Measurements from ENCODE around the gene CR1.

DNA sequence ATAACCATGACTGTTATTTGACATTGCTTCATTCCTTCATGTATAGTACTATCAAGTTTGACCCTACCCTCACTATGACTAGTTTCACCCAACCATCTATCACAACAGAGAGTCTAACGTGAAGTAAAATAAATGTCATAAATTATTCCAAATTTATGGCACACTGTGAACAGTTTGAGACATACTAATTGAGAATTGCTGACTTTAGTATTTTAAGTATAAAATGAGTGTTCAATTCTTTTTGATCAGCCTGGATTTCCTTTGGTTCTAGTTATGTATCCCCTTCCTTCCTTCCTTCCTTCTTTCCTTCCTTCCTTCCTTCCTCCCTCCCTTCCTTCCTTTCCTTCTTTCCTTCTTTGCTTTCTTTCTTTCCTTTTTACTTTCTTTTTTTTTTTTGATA, 14.5 kb downstream of the CR1 start:
- TF ChIP-seq, protein P1, sequence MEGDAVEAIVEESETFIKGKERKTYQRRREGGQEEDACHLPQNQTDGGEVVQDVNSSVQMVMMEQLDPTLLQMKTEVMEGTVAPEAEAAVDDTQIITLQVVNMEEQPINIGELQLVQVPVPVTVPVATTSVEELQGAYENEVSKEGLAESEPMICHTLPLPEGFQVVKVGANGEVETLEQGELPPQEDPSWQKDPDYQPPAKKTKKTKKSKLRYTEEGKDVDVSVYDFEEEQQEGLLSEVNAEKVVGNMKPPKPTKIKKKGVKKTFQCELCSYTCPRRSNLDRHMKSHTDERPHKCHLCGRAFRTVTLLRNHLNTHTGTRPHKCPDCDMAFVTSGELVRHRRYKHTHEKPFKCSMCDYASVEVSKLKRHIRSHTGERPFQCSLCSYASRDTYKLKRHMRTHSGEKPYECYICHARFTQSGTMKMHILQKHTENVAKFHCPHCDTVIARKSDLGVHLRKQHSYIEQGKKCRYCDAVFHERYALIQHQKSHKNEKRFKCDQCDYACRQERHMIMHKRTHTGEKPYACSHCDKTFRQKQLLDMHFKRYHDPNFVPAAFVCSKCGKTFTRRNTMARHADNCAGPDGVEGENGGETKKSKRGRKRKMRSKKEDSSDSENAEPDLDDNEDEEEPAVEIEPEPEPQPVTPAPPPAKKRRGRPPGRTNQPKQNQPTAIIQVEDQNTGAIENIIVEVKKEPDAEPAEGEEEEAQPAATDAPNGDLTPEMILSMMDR (IDR thresholded peaks at IDR 0.05): no peak
- no peak for TF ChIP-seq EP300 (IDR thresholded peaks at IDR 0.05)
- TF ChIP-seq POLR2A (IDR thresholded peaks at IDR 0.05; ENCODE audit: low read depth): no peak
- TF ChIP-seq POLR2AphosphoS5 (IDR thresholded peaks at IDR 0.05): no peak

All from esophagus muscularis mucosa (tissue), 4 donors.